ENCODE measurements around the gene CCNL2.

GRCh38 chr1:1429671-1430073 is 30.5 kb upstream of the CCNL2 start:
- TF ChIP-seq CTCF (IDR thresholded peaks at IDR 0.05; ENCODE audit: low read depth, low read length) = no peak
- TF ChIP-seq POLR2A (IDR thresholded peaks at IDR 0.05; ENCODE audit: extremely low read depth, insufficient read length) = no peak
- no peak for TF ChIP-seq MAX (IDR thresholded peaks at IDR 0.05; ENCODE audit: low read depth, low read length)
- no peak for TF ChIP-seq MYC (IDR thresholded peaks at IDR 0.05; ENCODE audit: low read depth, low read length)
